ENCODE data around the gene ARL6IP5. TPM values are rescaled to one million over a fixed set of nuclear protein-coding genes. Genes with fewer than 3 reads are reported as not detected.

ARL6IP5 gene
- total and polyA plus RNA-seq, 2 donors (not counting 3 experiments of a cell fraction or from before 2014, with no cell fraction given) = 96.9 to 116 TPM

- Histone ChIP-seq H2AFZ (ENCODE audit: low read depth, low read length) (no peak overlapping the region), H4K20me1 (replicated peaks; ENCODE audit: control insufficient read depth, extremely low read depth, insufficient read depth, low read length) (no peaks in the 10 kb centered on the region), H3K36me3 (ENCODE audit: control insufficient read depth in 2 of 2, extremely low read depth in 1 of 2, insufficient read depth in 2 of 2, low read length in 2 of 2) (peaks cover 0 to 4% of the 10 kb centered on the region in 2 experiments), H3K4me3 (replicated peaks in 1 of 3; ENCODE audit: insufficient read depth in 1 of 3, low read depth in 1 of 3, low read length in 3 of 3) (no peak overlapping the region), H3K9me1 (replicated peaks; ENCODE audit: control insufficient read depth, extremely low read depth, insufficient read depth, low read length) (no peaks in the 10 kb centered on the region), H3K9ac (replicated peaks; ENCODE audit: extremely low read depth, insufficient read depth, low read length) (no peak overlapping the region), H3K4me1 (ENCODE audit: control insufficient read depth, extremely low read depth, insufficient read depth, low read length) (peaks cover 28% of the 10 kb centered on the region), H3K9me3 (replicated peaks; ENCODE audit: control insufficient read depth, insufficient read depth, low read length) (no peaks in the 10 kb centered on the region), H3K27me3 (ENCODE audit: control insufficient read depth in 2 of 2, insufficient read depth in 2 of 2, low read length in 2 of 2) (no peaks in the 10 kb centered on the region), H3K79me2 (ENCODE audit: control insufficient read depth, insufficient read depth, low read length) (peaks cover 72% of the 10 kb centered on the region), H3K27ac (ENCODE audit: insufficient read depth, low read depth, low read length) (no peak overlapping the region), H3K4me2 (ENCODE audit: insufficient read depth, low read length) (no peak overlapping the region)
- no TSS peak for BruUV-seq (replicated peaks)
- no peak for TF ChIP-seq POLR2A (IDR thresholded peaks at IDR 0.05; ENCODE audit: low read depth, low read length)
- TF ChIP-seq MAX (IDR thresholded peaks at IDR 0.05; ENCODE audit: insufficient read depth, insufficient read length) = no peak
- no peak for TF ChIP-seq POLR2AphosphoS5 (IDR thresholded peaks at IDR 0.05; ENCODE audit: insufficient read depth, low read depth, low read length)
- TF ChIP-seq JUN (IDR thresholded peaks at IDR 0.05; ENCODE audit: borderline replicate concordance, insufficient read depth, insufficient read length, low read depth) = no peak
- TF ChIP-seq CTCF (IDR thresholded peaks at IDR 0.05; ENCODE audit: extremely low read depth in 1 of 2, insufficient read depth in 1 of 2, low read depth in 1 of 2, low read length in 2 of 2) = no peak
- TF ChIP-seq MYC (IDR thresholded peaks at IDR 0.05; ENCODE audit: low read depth, low read length) = no peak
- no peak for TF ChIP-seq GATA2 (IDR thresholded peaks at IDR 0.05; ENCODE audit: insufficient read depth, insufficient read length, low read depth, low read length)
- no peak for TF ChIP-seq EZH2 (IDR thresholded peaks at IDR 0.05; ENCODE audit: borderline replicate concordance, low read depth, low read length, severe bottlenecking)
- TF ChIP-seq FOS (IDR thresholded peaks at IDR 0.05; ENCODE audit: borderline replicate concordance, insufficient read depth, low read length) = no peak
- intact Hi-C loops (cut with micrococcal nuclease) (no loop called here), dilution Hi-C loops (cut with MboI; ENCODE audit: extremely low pct_ligation_motif_present, low sequenced_read_pairs) (no loop called here)
- DNase-seq (ENCODE audit: low read depth, low spot score) (no peak), FAIRE-seq (no peak)
- POLR2A ChIA-PET = no interaction called here
- CTCF ChIA-PET = interaction anchor here (1.1 kb wide), 1 partner anchor 25 kb away, joined by 3 read pairs; no protein-coding TSS in a partner anchor
Measured at GRCh38 chr3:69096299-69096698, 11.6 kb downstream of the ARL6IP5 start.
